LNCAP (cell line): Measurements from ENCODE around the gene NHS.

Experiments
- CTCF ChIP-seq: fragments of 450-650 bp; IDR thresholded peaks from 2 replicates; pipeline ENCODE4 v1.5.1; 2017; ENCODE audit warnings: mild to moderate bottlenecking

NHS gene

GRCh38 chrX:17768997-17769396 is 394.0 kb downstream of the NHS start:
- no peak for TF ChIP-seq CTCF

GRCh38 chrX:17769701-17770269 is 394.8 kb downstream of the NHS start:
- TF ChIP-seq CTCF: no peak

- TF ChIP-seq CTCF: no peak
Observed at GRCh38 chrX:17773221-17773876, 398.3 kb downstream of the NHS start.

- no peak for TF ChIP-seq CTCF
Observed at GRCh38 chrX:17774053-17774452, 399.1 kb downstream of the NHS start.

GRCh38 chrX:17778997-17779396 is 404.0 kb downstream of the NHS start:
- no peak for TF ChIP-seq CTCF

GRCh38 chrX:17779434-17779833 is 404.4 kb downstream of the NHS start:
- no peak for TF ChIP-seq CTCF
